HepG2 (cell line): ENCODE data around the gene PLXNC1. TPM values are rescaled to one million over a fixed set of nuclear protein-coding genes. Genes with fewer than 3 reads are reported as not detected.
A peak's percentile ranks its signal among the peaks of the same experiment; 100 is the strongest.

ENCODE experiments used
- ATAC-seq: fragments of 200-7000 bp; cut with Tn5 transposase; 3 replicates; pipeline ENCODE4 v1.9.1; 2020; ENCODE audit warnings: mild to moderate bottlenecking, moderate library complexity
- BruUV-seq: library from RNA; stranded (reverse); fragments of 400-500 nt; replicated peaks from 2 replicates; lab custom pipeline; 2021; lab: Mats Ljungman, UMichigan
- CTCF ChIA-PET: fragments of 300-600 bp; formaldehyde crosslinking; extraction: SDS; loops from one replicate; lab custom pipeline; 2021; ENCODE audit warnings: low total read pairs, inconsistent platforms, low intra/inter-chr PET ratio; lab: Yijun Ruan, JAX
- POLR2A ChIA-PET: fragments of 350-600 bp; sonication (Branson Sonifier 250); formaldehyde crosslinking; loops from one replicate; lab custom pipeline; 2020; ENCODE audit warnings: antibody characterized with exemption, inconsistent platforms; lab: Yijun Ruan, JAX
- DNase-seq: peaks from one replicate; pipeline ENCODE4 v3.0.0-alpha.2; 2015; ENCODE audit warnings: low spot score
- FAIRE-seq: peaks from 3 replicates; lab custom pipeline; 2011; peaks lifted over from hg19 to GRCh38; lab: Jason Lieb, UNC
- H2AFZ ChIP-seq: one replicate; pipeline ENCODE4 v1.6.1; 2011; ENCODE audit warnings: low read length, inconsistent platforms
- H3K27ac ChIP-seq: fragments of 300-600 bp; 3 replicates; pipeline ENCODE4 v1.8.0; 2011; ENCODE audit warnings: mixed run types, mild to moderate bottlenecking, mixed read lengths, low read length, inconsistent platforms; ENCODE audit not compliant: insufficient read depth; ENCODE audit errors: extremely low read length
- H3K27me3 ChIP-seq, 2 experiments: fragments of 200-600 bp in 1 of 2; 2 replicates in 1 of 2; 3 replicates in 1 of 2; pipeline versions ENCODE4 v1.6.0 to v1.8.0; 2011; ENCODE audit warnings: low read length in 2 of 2, mild to moderate bottlenecking in 2 of 2, moderate library complexity in 2 of 2, inconsistent platforms in 1 of 2; ENCODE audit not compliant: insufficient read depth in 2 of 2, control insufficient read depth in 1 of 2
- H3K36me3 ChIP-seq, 2 experiments: fragments of 200-600 bp in 1 of 2; replicated peaks in 1 of 2; 2 replicates in 1 of 2; 3 replicates in 1 of 2; pipeline versions ENCODE4 v1.5.1 to v1.8.0; 2011; ENCODE audit warnings: low read length in 2 of 2, inconsistent platforms in 1 of 2; ENCODE audit not compliant: insufficient read depth in 2 of 2, control insufficient read depth in 1 of 2
- H3K4me1 ChIP-seq: 2 replicates; pipeline ENCODE4 v1.5.1; 2012; ENCODE audit warnings: low read length, inconsistent platforms; ENCODE audit not compliant: insufficient read depth
- H3K4me2 ChIP-seq: 2 replicates; pipeline ENCODE4 v1.6.0; 2011; ENCODE audit warnings: low read depth, low read length, inconsistent platforms
- H3K4me3 ChIP-seq, 3 experiments: fragments of 200-600 bp in 1 of 3; sonication (generic), shearing (Covaris generic) in 1 of 3; replicated peaks in 1 of 3; 2 replicates each; pipeline ENCODE4 v1.5.1; 2011 to 2016; ENCODE audit warnings: low read length in 3 of 3, inconsistent platforms in 2 of 3, low read depth in 2 of 3, mild to moderate bottlenecking in 2 of 3, control low read depth in 1 of 3, mixed read lengths in 1 of 3; ENCODE audit not compliant: insufficient read depth in 1 of 3
- H3K79me2 ChIP-seq: one replicate; pipeline ENCODE4 v1.6.1; 2011; ENCODE audit warnings: low read length, inconsistent platforms; ENCODE audit not compliant: insufficient read depth
- H3K9ac ChIP-seq: 2 replicates; pipeline ENCODE4 v1.6.0; 2011; ENCODE audit warnings: mild to moderate bottlenecking, low read depth, low read length, inconsistent platforms; ENCODE audit not compliant: insufficient read depth
- H3K9me3 ChIP-seq: 2 replicates; pipeline ENCODE4 v1.5.1; 2012; ENCODE audit warnings: mild to moderate bottlenecking, low read length
- H4K20me1 ChIP-seq: 2 replicates; pipeline ENCODE4 v1.6.0; 2011; ENCODE audit warnings: inconsistent platforms, mild to moderate bottlenecking, low read length, moderate library complexity; ENCODE audit not compliant: insufficient read depth
- ATF7 ChIP-seq, 2 experiments: fragments of 450-650 bp in 1 of 2; sonication (generic) in 1 of 2; formaldehyde crosslinking in 1 of 2; IDR thresholded peaks; 2 replicates each; pipeline versions ENCODE4 v1.4.0 to v1.6.1; 2016 to 2020; ENCODE audit warnings: antibody characterized with exemption in 1 of 2, mild to moderate bottlenecking in 1 of 2, missing genetic modification reagents in 1 of 2
- ATM ChIP-seq: fragments of 450-650 bp; IDR thresholded peaks from 2 replicates; pipeline ENCODE4 v1.7.1; 2017; ENCODE audit warnings: mild to moderate bottlenecking, borderline replicate concordance
- FOXO4 ChIP-seq: sonication (generic); formaldehyde crosslinking; conservative IDR thresholded peaks from 2 replicates; pipeline ENCODE4 v1.8.1; 2023; ENCODE audit warnings: missing genetic modification reagents
- KAT8 ChIP-seq: IDR thresholded peaks from 2 replicates; pipeline ENCODE4 v1.6.1; 2016; ENCODE audit warnings: missing genetic modification reagents, missing compliant biosample characterization
- NFATC3 ChIP-seq: sonication (generic); formaldehyde crosslinking; IDR thresholded peaks from 2 replicates; pipeline ENCODE4 v1.5.1; 2020; ENCODE audit warnings: mild to moderate bottlenecking, missing genetic modification reagents
- PHF21A ChIP-seq: sonication (generic); formaldehyde crosslinking; IDR thresholded peaks from 2 replicates; pipeline ENCODE4 v1.5.0; 2020; ENCODE audit warnings: mild to moderate bottlenecking, missing genetic modification reagents
- ZKSCAN8 ChIP-seq: IDR thresholded peaks from 2 replicates; pipeline ENCODE4 v1.6.1; 2016; ENCODE audit warnings: borderline replicate concordance, missing genetic modification reagents, missing compliant biosample characterization
- ZNF251 ChIP-seq: sonication (generic); formaldehyde crosslinking; IDR thresholded peaks from 2 replicates; pipeline ENCODE4 v1.9.0; 2021; ENCODE audit warnings: mild to moderate bottlenecking, missing genetic modification reagents
- WGBS: methylation state at CpG from one replicate; pipeline ENCODE4 v1.1.6; 2017; ENCODE audit warnings: low lambda C conversion rate; 5-methylcytosine and 5-hydroxymethylcytosine counted together
- in situ Hi-C: cut with HindIII; loops from 2 replicates; pipeline ENCODE4 v1.10.0; 2017; ENCODE audit warnings: low pct_unique_long_range_greater_than_20kb; ENCODE audit not compliant: extremely low pct_ligation_motif_present
- intact Hi-C: fragments of 100-400 bp; cut with micrococcal nuclease; formaldehyde crosslinking; loops from one replicate; pipeline ENCODE4 v1.10.0; 2022; ENCODE audit not compliant: unreplicated experiment
- polyA plus RNA-seq, 8 experiments: library from polyadenylated mRNA; depleted of rRNA in 3 of 8; stranded (reverse) in 7 of 8; unstranded in 1 of 8; fragments of >200 nt; fragmentation: Illumina TruSeq in 4 of 8; extraction: Trizol in 4 of 8; gene quantifications; 2 replicates each; pipeline versions ENCODE4 v1.2.1 to v1.2.3, GENCODE V29; 2011 to 2016; ENCODE audit warnings: low read depth in 4 of 8, missing spikeins in 1 of 8, mixed read lengths in 1 of 8; ENCODE audit not compliant: insufficient read depth in 1 of 8
- total RNA-seq, 5 experiments: library from RNA; depleted of rRNA; stranded (reverse); fragments of >200 nt; fragmentation: Illumina TruSeq; extraction: Trizol; gene quantifications; 2 replicates each; pipeline ENCODE4 v1.2.3, GENCODE V29; 2016; ENCODE audit warnings: low read depth in 1 of 5

The PLXNC1 gene
- total and polyA plus RNA-seq, 2 of the 13 experiments (the other 11 are each of a cell fraction or from before 2014, with no cell fraction given) = 6.6 to 11.2 TPM

GRCh38 chr12:94231709-94232108 is 83.3 kb downstream of the PLXNC1 start:
- POLR2A ChIA-PET = no interaction called here

GRCh38 chr12:94235848-94236247 is 87.5 kb downstream of the PLXNC1 start:
- H3K36me3 ChIP-seq = peaks cover 1 to 9% of the 10 kb centered on the region in 2 experiments; a peak in 2 of 5 replicates
- ChIA-PET CTCF (no interaction called here), POLR2A (no interaction called here)
- H3K27ac ChIP-seq = no peak overlapping the region
- intact Hi-C loops (no loop called here), in situ Hi-C loops (no loop called here)
- no peak for DNase-seq
- ATAC-seq = no peak
- H3K27me3 ChIP-seq = no peaks in the 10 kb centered on the region
- peaks cover 14% of the 10 kb centered on the region for H3K4me1 ChIP-seq
- no peaks in the 10 kb centered on the region for H3K9me3 ChIP-seq
- WGBS = 100% methylated on average over 3 of the region's 3 CpGs
- H3K4me2 ChIP-seq = no peak overlapping the region
- TF ChIP-seq FOXO4 (CRISPR knock-in tag) = no peak
- no peak for TF ChIP-seq PHF21A (CRISPR knock-in tag)
- no peak for TF ChIP-seq ZNF251 (CRISPR knock-in tag)
- no peak for TF ChIP-seq NFATC3
- no peak for TF ChIP-seq ZKSCAN8 (CRISPR knock-in tag)
- no peak for TF ChIP-seq ATM
- no TSS peak for BruUV-seq
- H3K9ac ChIP-seq = no peak overlapping the region
- no peaks in the 10 kb centered on the region for H4K20me1 ChIP-seq
- FAIRE-seq = no peak
- no peaks in the 10 kb centered on the region for H3K79me2 ChIP-seq
- H3K4me3 ChIP-seq = no peak overlapping the region
- no peak overlapping the region for H2AFZ ChIP-seq

More at GRCh38 chr12:94231709-94232108, 83.3 kb downstream of the PLXNC1 start:
- Histone ChIP-seq H3K27me3 (no peaks in the 10 kb centered on the region), H3K36me3 (no peaks in the 10 kb centered on the region; a peak in 1 of 5 replicates), H4K20me1 (no peaks in the 10 kb centered on the region), H3K9me3 (no peaks in the 10 kb centered on the region), H3K27ac (peak overlapping the region; percentile 82), H3K79me2 (no peaks in the 10 kb centered on the region), H3K4me1 (peaks cover 49% of the 10 kb centered on the region), H3K4me2 (no peak overlapping the region), H3K9ac (0 out of 2 replicates have a peak overlapping the region, but pooled peaks have one; percentile 40), H3K4me3 (no peak overlapping the region), H2AFZ (no peak overlapping the region)
- FAIRE-seq (no peak), DNase-seq (no peak), ATAC-seq (no peak)
- intact Hi-C loops = no loop called here
- TF ChIP-seq ATF7 (IDR thresholded peaks at IDR 0.05) = peak; percentile 54; the same call in 1 of the 2 replicates
- no peak for TF ChIP-seq ATF7 (CRISPR knock-in tag; IDR thresholded peaks at IDR 0.05)
- no peak for TF ChIP-seq KAT8 (CRISPR knock-in tag)
- no TSS peak for BruUV-seq
- CTCF ChIA-PET = no interaction called here
- in situ Hi-C loops = loop anchor here (5.0 kb wide), 1 partner anchor 59 kb away; no protein-coding TSS in a partner anchor
- 85% methylated on average over 3 of the region's 3 CpGs for WGBS
